Measurements from ENCODE around the gene PDYN.
"Not testable (repeated sequence)": the region's sequence is repeated elsewhere in the genome, so short reads cannot be mapped to it uniquely, and the experiment has no call there.

Gene PDYN

DNA sequence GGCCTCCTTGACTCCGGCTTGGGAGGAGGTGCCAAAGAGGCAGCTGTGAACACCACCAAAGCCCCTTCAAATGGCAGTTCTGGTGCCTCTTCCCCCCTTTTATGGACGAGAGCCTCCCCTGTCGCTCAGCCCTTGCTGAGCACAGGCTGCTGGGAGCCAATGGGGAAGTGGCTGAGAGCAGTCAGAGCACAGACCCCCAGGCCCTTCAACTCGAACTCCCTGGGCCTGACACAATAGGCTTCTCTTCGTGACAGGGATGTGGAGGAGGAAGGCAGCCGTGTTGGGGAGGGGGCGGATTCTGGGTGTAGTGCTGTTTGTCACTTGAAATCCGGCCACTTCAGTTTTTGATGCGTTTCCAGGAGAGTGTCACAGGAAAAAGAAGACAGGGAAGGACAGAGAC lies at the start of gene PDYN:
PDYN (minus strand) TSS at position 73 of the 400 bp plus-strand sequence. CDS start 10,974 bp downstream, outside the sequence.
- TF ChIP-seq, protein P1, sequence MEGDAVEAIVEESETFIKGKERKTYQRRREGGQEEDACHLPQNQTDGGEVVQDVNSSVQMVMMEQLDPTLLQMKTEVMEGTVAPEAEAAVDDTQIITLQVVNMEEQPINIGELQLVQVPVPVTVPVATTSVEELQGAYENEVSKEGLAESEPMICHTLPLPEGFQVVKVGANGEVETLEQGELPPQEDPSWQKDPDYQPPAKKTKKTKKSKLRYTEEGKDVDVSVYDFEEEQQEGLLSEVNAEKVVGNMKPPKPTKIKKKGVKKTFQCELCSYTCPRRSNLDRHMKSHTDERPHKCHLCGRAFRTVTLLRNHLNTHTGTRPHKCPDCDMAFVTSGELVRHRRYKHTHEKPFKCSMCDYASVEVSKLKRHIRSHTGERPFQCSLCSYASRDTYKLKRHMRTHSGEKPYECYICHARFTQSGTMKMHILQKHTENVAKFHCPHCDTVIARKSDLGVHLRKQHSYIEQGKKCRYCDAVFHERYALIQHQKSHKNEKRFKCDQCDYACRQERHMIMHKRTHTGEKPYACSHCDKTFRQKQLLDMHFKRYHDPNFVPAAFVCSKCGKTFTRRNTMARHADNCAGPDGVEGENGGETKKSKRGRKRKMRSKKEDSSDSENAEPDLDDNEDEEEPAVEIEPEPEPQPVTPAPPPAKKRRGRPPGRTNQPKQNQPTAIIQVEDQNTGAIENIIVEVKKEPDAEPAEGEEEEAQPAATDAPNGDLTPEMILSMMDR (IDR thresholded peaks at IDR 0.05; ENCODE audit: low read depth, low read length), result no peak
- Histone ChIP-seq H3K27ac (no peak within 1 kb of the TSS), H3K27me3 (ENCODE audit: insufficient read depth, low read depth, severe bottlenecking) (no peaks in the 10 kb centered on the region), H3K36me3 (no peaks in the 10 kb centered on the region), H3K9me3 (ENCODE audit: severe bottlenecking) (no peaks in the 10 kb centered on the region), H3K4me3 (ENCODE audit: low read depth, low read length) (no peak within 1 kb of the TSS)
- DNase-seq, result no peak

DNA sequence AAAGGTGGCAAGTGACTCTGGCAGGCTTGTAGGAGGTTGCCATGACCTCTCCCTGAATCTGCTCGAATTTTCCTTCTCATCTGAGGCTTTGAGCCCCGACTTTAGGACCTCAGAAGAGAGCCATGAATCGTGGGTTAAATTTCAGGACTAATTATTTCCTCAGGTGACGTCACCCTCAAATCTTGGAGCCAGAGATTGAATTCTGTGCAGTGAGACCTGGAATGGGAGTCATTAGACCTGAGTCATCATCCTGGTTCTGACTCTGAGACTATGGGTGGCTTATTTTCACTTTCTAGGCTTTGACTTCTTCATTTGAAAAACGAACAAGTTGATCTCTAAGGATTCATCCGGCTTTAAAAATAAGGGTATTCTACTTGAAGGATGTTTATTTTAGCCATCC lies 48.5 kb upstream of the PDYN start:
- TF ChIP-seq, protein P1 (IDR thresholded peaks at IDR 0.05; ENCODE audit: low read depth, low read length), result no peak
- DNase-seq, result no peak
- H3K27ac ChIP-seq, result no peak overlapping the region
- no peaks in the 10 kb centered on the region for H3K36me3 ChIP-seq
- H3K4me3 ChIP-seq (ENCODE audit: low read depth, low read length), result no peak overlapping the region
- no peaks in the 10 kb centered on the region for H3K9me3 ChIP-seq (ENCODE audit: severe bottlenecking)
- peaks cover 29% of the 10 kb centered on the region for H3K27me3 ChIP-seq (ENCODE audit: insufficient read depth, low read depth, severe bottlenecking)

DNA sequence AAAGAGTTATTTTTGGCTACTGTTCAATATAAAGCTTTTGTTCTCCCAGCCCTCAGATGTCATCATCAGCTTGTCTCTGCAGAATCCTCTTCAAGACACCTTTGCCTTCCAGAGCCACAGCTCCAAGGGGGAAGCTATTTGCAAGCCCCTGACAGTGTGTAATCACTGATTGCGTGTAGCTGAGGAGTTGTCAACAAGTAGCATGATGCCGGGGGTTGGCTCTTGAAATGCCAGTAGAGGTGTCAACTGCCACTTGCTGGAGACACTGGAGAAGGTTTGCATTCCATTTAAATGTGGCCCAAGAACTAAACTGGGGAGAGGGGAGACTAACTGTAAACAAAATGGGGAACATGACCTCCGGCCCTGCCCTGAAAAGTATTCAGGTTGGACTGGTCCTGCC lies 44.3 kb upstream of the PDYN start:
- Histone ChIP-seq H3K9me3 (ENCODE audit: severe bottlenecking) (no peaks in the 10 kb centered on the region), H3K4me3 (ENCODE audit: low read depth, low read length) (no peak overlapping the region), H3K27ac (no peak overlapping the region), H3K36me3 (no peaks in the 10 kb centered on the region), H3K27me3 (ENCODE audit: insufficient read depth, low read depth, severe bottlenecking) (peaks cover 59% of the 10 kb centered on the region)
- TF ChIP-seq, protein P1 (IDR thresholded peaks at IDR 0.05; ENCODE audit: low read depth, low read length), result no peak
- no peak for DNase-seq

DNA sequence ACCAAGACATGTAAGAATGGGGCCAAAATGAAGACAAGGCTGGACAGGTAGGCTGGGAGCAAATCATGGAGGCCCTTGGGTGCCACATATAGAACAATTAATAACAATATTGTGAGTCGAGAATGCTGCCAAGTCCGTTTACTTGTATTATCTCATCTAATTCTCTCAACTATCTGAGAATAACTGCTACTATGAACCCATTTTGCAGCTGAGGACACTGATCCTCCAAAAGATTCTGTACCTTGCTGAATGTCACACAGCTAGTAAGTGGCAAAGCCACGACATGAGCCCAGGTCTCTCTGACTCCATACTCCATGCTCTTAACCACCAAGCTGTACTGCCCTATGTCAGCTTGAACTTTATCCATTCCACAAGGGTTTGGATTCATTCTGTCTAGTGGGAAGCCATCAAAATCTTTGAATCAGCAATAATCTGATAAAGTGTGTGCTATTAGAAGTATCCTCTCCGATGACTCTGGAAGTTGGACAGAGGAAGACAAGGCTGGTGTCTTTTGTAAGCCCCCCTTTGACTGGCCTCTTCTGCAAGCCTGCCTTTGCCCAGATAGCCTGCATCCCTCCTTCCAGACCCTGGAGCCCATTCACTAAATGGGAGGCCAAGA lies 43.5 kb upstream of the PDYN start:
- Histone ChIP-seq H3K4me3 (ENCODE audit: low read depth, low read length) (no peak overlapping the region), H3K27ac (no peak overlapping the region), H3K36me3 (no peaks in the 10 kb centered on the region), H3K9me3 (ENCODE audit: severe bottlenecking) (no peaks in the 10 kb centered on the region), H3K27me3 (ENCODE audit: insufficient read depth, low read depth, severe bottlenecking) (peaks cover 65% of the 10 kb centered on the region)
- DNase-seq, result no peak
- TF ChIP-seq, protein P1 (IDR thresholded peaks at IDR 0.05; ENCODE audit: low read depth, low read length), result no peak

DNA sequence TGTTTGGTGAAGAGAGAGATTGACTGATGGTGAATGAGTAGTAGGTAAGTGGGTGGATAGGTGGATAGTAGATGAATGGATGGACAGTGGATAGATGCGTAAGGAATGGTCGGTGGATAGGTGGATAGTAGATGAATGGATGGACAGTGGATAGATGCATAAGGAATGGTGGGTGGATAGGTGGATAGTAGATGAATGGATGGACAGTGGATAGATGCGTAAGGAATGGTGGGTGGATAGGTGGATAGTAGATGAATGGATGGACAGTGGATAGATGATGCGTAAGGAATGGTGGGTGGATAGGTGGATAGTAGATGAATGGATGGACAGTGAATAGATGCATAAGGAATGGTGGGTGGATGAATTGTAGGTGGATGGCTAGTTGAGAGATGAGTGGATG lies 42.5 kb upstream of the PDYN start:
- not testable (repeated sequence) for H3K36me3 ChIP-seq; H3K27ac ChIP-seq; DNase-seq; H3K4me3 ChIP-seq (ENCODE audit: low read depth, low read length); H3K9me3 ChIP-seq (ENCODE audit: severe bottlenecking)
- peaks cover 69% of the 10 kb centered on the region for H3K27me3 ChIP-seq (ENCODE audit: insufficient read depth, low read depth, severe bottlenecking)

DNA sequence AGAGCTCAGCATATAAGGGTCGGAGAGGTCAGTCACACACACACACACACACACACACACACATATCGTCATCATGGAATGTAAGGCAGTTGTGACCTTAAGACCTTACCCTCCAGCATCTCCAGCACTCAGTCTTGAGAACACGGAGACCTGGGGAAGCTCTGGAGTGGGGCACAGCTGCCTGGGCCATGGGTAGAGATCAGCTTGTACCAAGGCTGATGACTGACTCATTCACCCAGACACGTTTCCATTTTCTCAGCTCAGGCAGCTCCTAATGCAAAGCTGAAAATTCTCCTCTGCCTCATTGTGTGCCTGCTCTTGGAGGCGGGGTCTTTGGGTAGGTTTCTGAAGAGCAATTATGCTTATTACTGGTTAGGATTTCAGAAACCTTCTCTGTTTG lies 38.3 kb upstream of the PDYN start:
- no peak for DNase-seq
- no peaks in the 10 kb centered on the region for H3K9me3 ChIP-seq (ENCODE audit: severe bottlenecking)
- peaks cover 54% of the 10 kb centered on the region for H3K27me3 ChIP-seq (ENCODE audit: insufficient read depth, low read depth, severe bottlenecking)
- TF ChIP-seq, protein P1 (IDR thresholded peaks at IDR 0.05; ENCODE audit: low read depth, low read length), result no peak
- H3K4me3 ChIP-seq (ENCODE audit: low read depth, low read length), result no peak overlapping the region
- H3K27ac ChIP-seq, result no peak overlapping the region
- H3K36me3 ChIP-seq, result no peaks in the 10 kb centered on the region
